NCI-H510A treated with DMSO at 0.1 percent for 48 hours (cell line): Measurements from ENCODE around the gene DDIT3.
A peak's percentile ranks its signal among the peaks of the same experiment; 100 is the strongest.
"Not testable (repeated sequence)": the region's sequence is repeated elsewhere in the genome, so short reads cannot be mapped to it uniquely, and the experiment has no call there.

ENCODE experiments used
- DNase-seq: peaks from one replicate; lab custom pipeline; 2025; lab: John Stamatoyannopoulos, UW

The DDIT3 gene

GRCh38 chr12:57513266-57513665 lies 7.0 kb downstream of the DDIT3 start:
- DNase-seq = no peak

- DNase-seq = no peak
Observed at GRCh38 chr12:57512665-57513064, 7.6 kb downstream of the DDIT3 start.

DNA sequence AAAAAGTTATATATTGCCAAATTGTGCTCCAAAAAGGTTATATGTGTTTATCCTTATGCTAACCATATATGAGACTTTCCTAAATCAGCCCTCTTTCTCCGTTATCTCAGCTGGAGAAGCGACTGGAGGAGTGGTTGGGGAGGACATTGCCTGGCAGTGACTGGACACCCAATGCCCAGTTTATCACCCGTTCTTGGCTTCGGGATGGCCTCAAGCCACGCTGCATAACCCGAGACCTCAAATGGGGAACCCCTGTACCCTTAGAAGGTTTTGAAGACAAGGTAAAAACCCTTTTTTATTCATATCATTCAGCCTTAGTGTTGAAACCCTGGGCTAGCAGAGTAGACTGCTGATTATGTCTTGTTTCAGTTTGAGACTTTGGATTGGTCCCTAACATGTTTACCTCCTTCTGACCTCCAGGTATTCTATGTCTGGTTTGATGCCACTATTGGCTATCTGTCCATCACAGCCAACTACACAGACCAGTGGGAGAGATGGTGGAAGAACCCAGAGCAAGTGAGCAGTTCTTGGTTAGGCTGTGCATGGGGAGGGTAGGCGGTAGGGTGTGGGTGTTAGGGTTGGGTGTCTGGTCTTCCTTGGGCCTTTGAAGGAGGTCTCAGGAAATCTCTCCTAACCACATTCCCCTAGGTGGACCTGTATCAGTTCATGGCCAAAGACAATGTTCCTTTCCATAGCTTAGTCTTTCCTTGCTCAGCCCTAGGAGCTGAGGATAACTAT lies 8.6 kb downstream of the DDIT3 start:
- no peak for DNase-seq

GRCh38 chr12:57511161-57511560 lies 9.2 kb downstream of the DDIT3 start:
- no peak for DNase-seq

GRCh38 chr12:57507796-57508195 lies 12.5 kb downstream of the DDIT3 start:
- not testable (repeated sequence) for DNase-seq

DNA sequence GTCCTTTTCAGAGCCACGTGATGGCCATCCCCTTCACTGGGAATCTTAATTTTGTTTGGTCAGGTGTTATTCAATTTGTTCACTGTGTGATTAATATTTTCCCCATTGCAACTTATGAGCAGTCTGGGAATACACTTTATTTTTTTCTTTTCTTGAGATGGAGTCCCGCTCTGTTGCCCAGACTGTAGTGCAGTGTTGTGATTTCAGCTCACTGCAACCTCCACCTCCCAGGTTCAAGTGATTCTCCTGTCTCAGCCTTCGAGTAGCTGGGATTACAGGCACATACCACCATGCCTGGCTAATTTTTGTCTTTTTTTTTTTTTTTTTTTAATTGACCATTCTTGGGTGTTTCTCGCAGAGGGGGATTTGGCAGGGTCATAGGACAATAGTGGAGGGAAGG lies 13.8 kb downstream of the DDIT3 start:
- DNase-seq = not testable (repeated sequence)

DNA sequence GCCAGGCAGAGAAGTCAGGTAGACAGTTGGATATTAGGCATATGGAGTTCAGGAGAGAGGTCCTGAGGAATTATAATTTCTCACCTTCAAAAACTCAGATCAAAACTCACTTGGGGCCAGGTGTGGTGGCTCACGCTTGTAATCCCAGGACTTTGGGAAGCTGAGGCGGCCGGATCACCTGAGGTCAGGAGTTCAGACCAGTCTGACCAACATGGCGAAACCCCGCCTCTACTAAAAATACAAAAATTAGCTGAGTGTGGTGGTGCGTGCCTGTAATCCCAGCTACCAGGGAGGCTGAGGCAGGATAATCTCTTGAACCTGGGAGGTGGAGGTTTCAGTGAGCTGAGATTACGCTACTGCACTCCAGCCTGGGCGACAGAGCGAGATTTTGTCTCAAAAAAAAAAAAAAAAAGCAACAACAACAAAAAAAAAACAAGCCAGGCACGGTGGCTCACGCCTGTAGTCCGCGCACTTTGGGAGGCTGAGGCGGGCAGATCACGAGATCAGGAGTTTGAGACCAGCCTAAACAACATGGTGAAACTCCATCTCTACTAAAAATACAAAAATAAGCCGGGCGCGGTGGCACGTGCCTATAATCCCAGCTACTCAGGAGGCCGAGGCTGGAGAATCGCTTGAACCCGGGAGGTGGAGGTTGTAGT lies 17.9 kb downstream of the DDIT3 start:
- not testable (repeated sequence) for DNase-seq

DNA sequence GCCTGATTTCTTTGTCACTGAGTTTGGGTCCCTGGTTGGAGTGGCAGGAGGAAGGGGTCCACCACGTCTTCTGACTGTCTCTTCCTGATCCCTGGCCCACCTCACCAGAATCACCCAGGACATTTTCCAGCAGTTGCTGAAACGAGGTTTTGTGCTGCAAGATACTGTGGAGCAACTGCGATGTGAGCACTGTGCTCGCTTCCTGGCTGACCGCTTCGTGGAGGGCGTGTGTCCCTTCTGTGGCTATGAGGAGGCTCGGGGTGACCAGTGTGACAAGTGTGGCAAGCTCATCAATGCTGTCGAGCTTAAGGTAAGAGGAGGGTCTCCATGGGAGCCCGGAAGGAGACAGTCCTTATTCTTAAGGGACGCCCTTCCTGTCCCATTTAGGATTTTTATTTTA lies 20.1 kb downstream of the DDIT3 start:
- no peak for DNase-seq

DNA sequence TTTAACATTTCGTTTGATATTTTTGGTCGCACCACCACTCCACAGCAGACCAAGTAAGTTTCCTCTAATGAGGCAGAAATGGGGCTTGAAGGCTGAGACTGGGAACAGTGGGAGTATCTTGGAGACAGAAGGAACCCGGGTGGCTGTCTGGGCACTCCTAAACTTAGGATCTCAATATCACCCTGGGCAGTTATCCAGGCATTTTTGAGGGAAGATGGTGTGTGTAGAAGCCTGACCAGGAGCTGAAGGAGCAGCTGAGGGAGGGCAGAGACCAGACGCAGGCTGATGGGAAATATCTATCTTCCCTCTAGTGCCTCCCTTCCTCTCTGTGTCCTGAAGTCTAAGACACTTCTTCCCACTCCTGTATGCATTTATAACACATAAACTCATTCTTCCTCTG lies 21.7 kb downstream of the DDIT3 start:
- no peak for DNase-seq

- no peak for DNase-seq
Observed at GRCh38 chr12:57498132-57498502, 22.2 kb downstream of the DDIT3 start.

GRCh38 chr12:57497223-57498131 lies 22.8 kb downstream of the DDIT3 start:
- DNase-seq = no peak

DNA sequence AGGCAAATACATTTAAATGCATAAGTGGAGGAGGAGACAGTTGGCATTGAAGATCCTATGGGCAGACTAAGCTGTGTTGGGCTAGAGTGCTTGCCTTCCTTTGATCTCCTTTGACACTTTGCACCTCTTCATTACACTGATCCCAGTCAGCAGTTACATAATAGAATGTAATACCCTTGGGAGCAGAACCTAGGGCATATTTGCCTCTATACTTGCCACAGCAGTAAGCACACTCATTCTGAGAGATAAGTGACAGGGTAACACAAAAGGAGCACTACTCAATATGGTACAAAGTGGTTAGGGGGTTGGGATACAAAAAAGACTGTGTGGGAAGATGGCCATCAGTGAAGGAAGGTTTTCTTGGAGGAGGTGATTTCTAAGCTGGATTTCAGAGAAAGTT lies 23.5 kb downstream of the DDIT3 start:
- DNase-seq = no peak

GRCh38 chr12:57495051-57495701 lies 25.1 kb downstream of the DDIT3 start:
- not testable (repeated sequence) for DNase-seq

- DNase-seq = no peak
Observed at GRCh38 chr12:57491393-57492280, 28.7 kb downstream of the DDIT3 start.

DNA sequence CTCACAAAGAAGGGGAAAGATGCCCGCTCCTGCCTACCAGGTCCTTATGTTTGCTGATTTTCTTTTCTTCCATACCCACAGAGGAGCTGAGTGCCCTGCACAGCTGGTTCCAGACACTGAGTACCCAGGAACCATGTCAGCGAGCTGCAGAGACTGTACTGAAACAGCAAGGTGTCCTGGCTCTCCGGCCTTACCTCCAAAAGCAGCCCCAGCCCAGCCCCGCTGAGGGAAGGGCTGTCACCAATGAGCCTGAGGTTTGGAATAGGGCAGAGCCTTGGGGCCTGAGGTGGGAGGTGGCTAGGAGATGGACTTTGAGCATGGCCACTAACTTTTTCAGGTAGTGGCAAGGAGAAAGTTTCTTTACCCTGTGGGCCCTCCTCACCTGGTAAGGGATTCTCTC lies 30.2 kb downstream of the DDIT3 start:
- no peak for DNase-seq

DNA sequence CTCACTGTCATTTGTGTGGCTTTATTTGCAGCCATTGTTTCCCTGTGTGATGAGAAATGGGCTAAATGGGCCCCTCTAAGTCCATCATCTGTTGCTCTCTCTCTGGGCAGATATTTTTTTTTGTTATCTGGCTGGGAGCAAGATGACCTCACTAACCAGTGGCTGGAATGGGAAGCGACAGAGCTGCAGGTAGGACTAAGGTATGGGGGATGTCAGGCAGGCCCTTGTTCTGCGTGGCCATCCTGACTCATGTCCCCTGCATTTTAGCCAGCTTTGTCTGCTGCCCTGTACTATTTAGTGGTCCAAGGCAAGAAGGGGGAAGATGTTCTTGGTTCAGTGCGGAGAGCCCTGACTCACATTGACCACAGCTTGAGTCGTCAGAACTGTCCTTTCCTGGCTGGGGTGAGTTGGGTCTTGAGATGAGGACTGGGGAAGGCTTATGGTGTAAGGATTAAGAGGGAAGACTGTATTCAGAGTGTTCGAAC lies 31.1 kb downstream of the DDIT3 start:
- no peak for DNase-seq

DNA sequence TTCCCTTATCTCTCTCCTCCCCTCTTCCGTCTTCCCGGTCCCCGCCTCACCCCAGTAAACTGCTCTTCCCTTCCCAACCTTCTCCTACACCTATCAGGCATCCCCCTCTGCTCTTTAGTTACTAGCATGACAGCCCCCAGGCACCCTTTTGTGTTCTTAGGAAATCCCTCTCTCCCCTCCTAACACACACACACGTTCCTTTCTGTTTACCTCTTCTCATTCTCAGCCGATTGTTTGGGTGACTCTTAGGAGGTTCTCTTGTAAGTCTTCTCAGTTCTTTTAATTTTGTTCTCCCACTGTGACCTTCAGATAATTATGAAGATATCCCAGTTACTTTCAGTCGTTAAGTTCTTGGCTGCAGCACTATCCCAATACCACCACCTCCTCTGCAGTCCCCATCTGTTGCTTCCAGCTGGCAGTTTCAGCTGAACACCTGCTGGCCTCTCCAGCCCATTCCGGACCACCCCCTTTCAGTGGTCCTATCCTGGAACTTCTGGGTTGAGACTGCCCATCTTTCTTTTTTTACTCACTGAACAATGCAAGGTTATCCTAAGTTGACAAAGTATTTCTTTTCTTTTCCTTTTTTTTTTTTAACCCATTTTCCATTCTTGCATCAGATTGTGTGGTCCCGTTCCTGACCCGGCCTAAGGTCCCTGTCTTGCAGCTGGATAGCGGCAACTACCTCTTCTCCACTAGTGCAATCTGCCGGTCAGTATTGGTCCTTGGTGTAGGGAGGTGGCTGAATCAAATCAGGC lies 31.7 kb downstream of the DDIT3 start:
- no peak for DNase-seq

GRCh38 chr12:57487597-57488401 lies 32.5 kb downstream of the DDIT3 start, which contains the start of gene MARS1:
TSS of gene MARS1 (plus strand) at chr12:57488068. CDS start at chr12:57488091, 23 bp downstream.
- peak; percentile 98 for DNase-seq

DNA sequence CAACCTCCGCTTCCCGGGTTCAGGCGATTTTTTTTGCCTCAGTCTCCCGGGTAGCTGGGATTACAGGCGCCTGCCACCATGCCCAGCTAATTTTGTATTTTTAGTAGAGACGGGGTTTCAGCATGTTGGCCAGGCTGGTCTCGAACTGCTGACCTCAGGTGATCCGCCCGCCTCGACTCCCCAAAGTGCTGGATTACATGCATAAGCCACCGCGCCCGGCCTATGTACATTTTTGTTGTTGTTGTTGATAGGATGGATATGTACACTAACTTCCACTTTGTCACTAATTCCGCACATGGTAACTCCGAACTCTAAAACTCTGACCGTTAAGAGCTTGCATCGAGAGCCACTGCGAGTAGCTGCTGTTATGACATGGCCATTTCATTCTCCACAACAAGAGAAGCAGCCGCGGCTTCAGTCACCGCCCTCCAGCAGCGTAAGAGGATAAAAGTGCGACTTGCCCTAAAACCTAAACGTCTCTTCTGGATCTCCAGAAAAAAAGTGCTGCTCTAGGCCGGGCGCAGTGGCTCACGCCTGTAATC lies 33.2 kb downstream of the DDIT3 start:
- DNase-seq = no peak
